Prostate gland (tissue), 2 donors: ENCODE results near the gene SIK2. TPM values are rescaled to one million over a fixed set of nuclear protein-coding genes. Genes with fewer than 3 reads are reported as not detected.

ENCODE experiments used
- DNase-seq: peaks from one replicate; pipeline ENCODE4 v3.0.0-alpha.2; 2019; ENCODE audit warnings: low spot score
- H3K27ac ChIP-seq, 2 donors: fragments of 200-600 bp; sonication (generic); 2 replicates each; pipeline ENCODE4 v1.5.1; 2017 to 2019
- H3K27me3 ChIP-seq: fragments of 200-600 bp; sonication (generic); replicated peaks from 2 replicates; pipeline ENCODE4 v1.5.1; 2019; ENCODE audit not compliant: insufficient read depth
- H3K36me3 ChIP-seq, 2 donors: fragments of 200-600 bp; sonication (generic); 1 replicate in 1 of 2; 2 replicates in 1 of 2; pipeline versions ENCODE4 v1.5.1 to v1.8.1; 2017 to 2019
- H3K4me1 ChIP-seq: fragments of 200-600 bp; sonication (generic); replicated peaks from 2 replicates; pipeline ENCODE4 v1.5.1; 2019
- H3K4me3 ChIP-seq, 2 donors: fragments of 200-600 bp; sonication (generic); 2 replicates each; pipeline ENCODE4 v1.5.1; 2017 to 2019
- H3K9me3 ChIP-seq: fragments of 200-600 bp; sonication (generic); 2 replicates; pipeline ENCODE4 v1.5.1; 2017
- POLR2A ChIP-seq: fragments of 450-650 bp; IDR thresholded peaks from one replicate; pipeline ENCODE4 v1.6.1; 2016; ENCODE audit warnings: antibody characterized with exemption, mild to moderate bottlenecking
- POLR2AphosphoS5 ChIP-seq: sonication (generic); formaldehyde crosslinking; IDR thresholded peaks from one replicate; pipeline ENCODE4 v1.6.1; 2017; ENCODE audit warnings: antibody characterized with exemption
- WGBS: methylation state at CpG from one replicate; pipeline ENCODE4 v1.1.5; 2018; 5-methylcytosine and 5-hydroxymethylcytosine counted together
- intact Hi-C: fragments of 100-400 bp; cut with DNase I; formaldehyde crosslinking; loops from one replicate; pipeline ENCODE4 v1.14.2; 2022
- total RNA-seq, 2 donors: library from RNA; depleted of rRNA; stranded (reverse); fragments of >200 nt; gene quantifications; one replicate each; pipeline ENCODE4 v1.1.0, GENCODE V29; 2016
- TF ChIP-seq, protein P1 (sequence below), 4 experiments: fragments of 200-600 bp in 2 of 4; fragments of 450-650 bp in 2 of 4; sonication (generic) in 2 of 4; IDR thresholded peaks; 1 replicate in 3 of 4; 2 replicates in 1 of 4; pipeline ENCODE4 v1.5.1; 2016 to 2019; ENCODE audit warnings: antibody characterized with exemption in 4 of 4, mild to moderate bottlenecking in 2 of 4, moderate library complexity in 2 of 4

SIK2 gene
- total RNA-seq: 10 to 100 TPM; 13.0 to 18.7 TPM

DNA sequence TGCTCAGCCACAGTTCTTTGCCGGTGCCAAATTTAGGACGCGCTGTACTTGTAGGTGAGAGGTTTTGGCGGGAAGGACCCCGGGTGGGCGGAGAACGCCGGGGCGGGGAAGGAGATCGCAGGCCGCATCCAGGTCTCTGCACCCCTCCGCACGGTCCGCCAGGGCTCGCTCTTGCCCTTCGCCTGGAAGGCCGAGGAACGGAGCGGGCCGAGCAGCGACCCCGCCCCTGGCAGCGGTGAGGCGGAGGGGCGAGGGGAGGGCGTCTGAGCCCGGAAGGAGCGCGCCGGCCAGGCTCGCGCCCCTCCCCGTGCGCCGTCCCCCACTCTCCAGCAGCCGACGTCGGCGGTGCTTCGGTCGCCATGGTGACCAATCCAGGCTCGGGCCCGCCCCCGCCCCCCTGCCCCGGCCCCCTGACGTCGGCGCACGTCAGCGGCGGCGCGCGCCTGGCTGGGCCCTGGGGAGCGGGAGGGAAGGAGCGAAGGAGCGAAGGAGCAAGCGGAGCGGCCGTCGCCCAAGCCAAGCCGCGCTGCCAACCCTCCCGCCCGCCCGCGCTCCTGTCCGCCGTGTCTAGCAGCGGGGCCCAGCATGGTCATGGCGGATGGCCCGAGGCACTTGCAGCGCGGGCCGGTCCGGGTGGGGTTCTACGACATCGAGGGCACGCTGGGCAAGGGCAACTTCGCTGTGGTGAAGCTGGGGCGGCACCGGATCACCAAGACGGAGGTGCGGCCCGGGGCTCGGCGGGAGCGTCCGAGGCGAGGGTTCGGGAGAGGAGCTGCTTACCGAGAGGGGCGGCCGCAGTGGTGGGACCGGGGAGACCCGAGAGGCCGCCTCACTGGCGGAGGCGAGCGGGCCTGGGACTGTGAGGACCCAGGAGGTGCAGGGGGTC, at the start of gene SIK2:
Gene SIK2 (plus strand): TSS at position 471 of the 886 bp plus-strand sequence. CDS start 115 bp downstream, at position 586.
- H3K4me1 ChIP-seq: no peaks in the 10 kb centered on the region
- peak; percentile 94 for DNase-seq
- H3K27ac ChIP-seq: peak within 1 kb of the TSS; percentile 96 to 97
- H3K36me3 ChIP-seq: no peaks in the 10 kb centered on the region
- intact Hi-C loops: loop anchor here (1.0 to 5.0 kb wide), 4 partner anchors 125 to 239 kb away; partner anchors contain the start of gene PPP2R1B
- no peaks in the 10 kb centered on the region for H3K27me3 ChIP-seq
- WGBS: under 1% methylated on average over 65 of the region's 100 CpGs
- H3K9me3 ChIP-seq: no peaks in the 10 kb centered on the region
- peak within 1 kb of the TSS; percentile 79 to 90 for H3K4me3 ChIP-seq
- TF ChIP-seq POLR2A (peak; percentile 53), POLR2AphosphoS5 (peak; percentile 75)
- TF ChIP-seq, protein P1, sequence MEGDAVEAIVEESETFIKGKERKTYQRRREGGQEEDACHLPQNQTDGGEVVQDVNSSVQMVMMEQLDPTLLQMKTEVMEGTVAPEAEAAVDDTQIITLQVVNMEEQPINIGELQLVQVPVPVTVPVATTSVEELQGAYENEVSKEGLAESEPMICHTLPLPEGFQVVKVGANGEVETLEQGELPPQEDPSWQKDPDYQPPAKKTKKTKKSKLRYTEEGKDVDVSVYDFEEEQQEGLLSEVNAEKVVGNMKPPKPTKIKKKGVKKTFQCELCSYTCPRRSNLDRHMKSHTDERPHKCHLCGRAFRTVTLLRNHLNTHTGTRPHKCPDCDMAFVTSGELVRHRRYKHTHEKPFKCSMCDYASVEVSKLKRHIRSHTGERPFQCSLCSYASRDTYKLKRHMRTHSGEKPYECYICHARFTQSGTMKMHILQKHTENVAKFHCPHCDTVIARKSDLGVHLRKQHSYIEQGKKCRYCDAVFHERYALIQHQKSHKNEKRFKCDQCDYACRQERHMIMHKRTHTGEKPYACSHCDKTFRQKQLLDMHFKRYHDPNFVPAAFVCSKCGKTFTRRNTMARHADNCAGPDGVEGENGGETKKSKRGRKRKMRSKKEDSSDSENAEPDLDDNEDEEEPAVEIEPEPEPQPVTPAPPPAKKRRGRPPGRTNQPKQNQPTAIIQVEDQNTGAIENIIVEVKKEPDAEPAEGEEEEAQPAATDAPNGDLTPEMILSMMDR (IDR thresholded peaks at IDR 0.05): peak; percentile 86 to 99 (median 95)

DNA sequence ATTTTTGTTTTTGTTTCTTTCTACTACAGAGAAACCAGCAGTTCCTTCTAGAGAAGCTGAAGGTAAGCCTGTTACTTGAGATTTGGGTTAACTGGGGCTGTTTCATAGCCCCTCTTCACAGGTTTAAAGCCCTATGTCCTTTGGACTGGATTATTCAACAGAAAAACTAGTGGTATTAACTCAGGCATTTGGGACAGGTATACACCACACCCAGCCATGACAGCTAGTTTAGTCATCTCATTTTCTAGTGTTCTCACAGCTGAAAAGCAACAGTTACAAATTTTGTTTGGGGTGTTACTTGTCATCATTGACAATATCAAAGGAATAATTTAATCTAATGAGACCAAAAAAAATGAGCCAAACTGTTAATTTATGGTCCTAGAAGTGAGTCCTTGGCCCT, 47.7 kb upstream of the SIK2 start:
- no peak for DNase-seq
- H3K9me3 ChIP-seq: no peaks in the 10 kb centered on the region
- intact Hi-C loops: no loop called here
- no peak overlapping the region for H3K4me3 ChIP-seq
- TF ChIP-seq, protein P1 (IDR thresholded peaks at IDR 0.05): no peak
- TF ChIP-seq POLR2A (no peak), POLR2AphosphoS5 (no peak)
- H3K27ac ChIP-seq: no peak overlapping the region
- no peaks in the 10 kb centered on the region for H3K27me3 ChIP-seq
- no peaks in the 10 kb centered on the region for H3K4me1 ChIP-seq
- no peaks in the 10 kb centered on the region for H3K36me3 ChIP-seq

DNA sequence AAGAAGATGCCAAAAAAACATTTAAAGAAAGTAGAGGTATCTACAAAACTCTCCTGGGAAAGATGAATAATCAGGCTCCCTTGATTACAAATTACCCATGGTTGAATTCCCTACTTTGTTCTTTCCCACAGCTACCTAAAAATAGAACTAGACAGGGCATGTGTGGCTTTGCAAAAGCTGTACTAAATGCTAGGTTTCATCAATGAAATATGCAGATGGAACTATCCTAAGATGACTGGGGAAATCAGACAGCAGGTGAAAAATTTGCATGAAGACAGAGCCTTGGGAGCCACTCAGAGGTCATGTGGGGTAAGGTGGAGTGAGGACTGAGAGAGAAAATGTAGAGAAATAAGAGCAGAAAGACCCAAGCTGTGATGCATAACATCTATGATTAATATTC, 47.0 kb upstream of the SIK2 start:
- TF ChIP-seq, protein P1 (IDR thresholded peaks at IDR 0.05): no peak
- no peak for TF ChIP-seq POLR2A
- no peak for TF ChIP-seq POLR2AphosphoS5
- Histone ChIP-seq H3K9me3 (no peaks in the 10 kb centered on the region), H3K36me3 (no peaks in the 10 kb centered on the region), H3K4me3 (no peak overlapping the region), H3K27ac (no peak overlapping the region), H3K27me3 (no peaks in the 10 kb centered on the region), H3K4me1 (no peaks in the 10 kb centered on the region)
- intact Hi-C loops: no loop called here
- DNase-seq: no peak

DNA sequence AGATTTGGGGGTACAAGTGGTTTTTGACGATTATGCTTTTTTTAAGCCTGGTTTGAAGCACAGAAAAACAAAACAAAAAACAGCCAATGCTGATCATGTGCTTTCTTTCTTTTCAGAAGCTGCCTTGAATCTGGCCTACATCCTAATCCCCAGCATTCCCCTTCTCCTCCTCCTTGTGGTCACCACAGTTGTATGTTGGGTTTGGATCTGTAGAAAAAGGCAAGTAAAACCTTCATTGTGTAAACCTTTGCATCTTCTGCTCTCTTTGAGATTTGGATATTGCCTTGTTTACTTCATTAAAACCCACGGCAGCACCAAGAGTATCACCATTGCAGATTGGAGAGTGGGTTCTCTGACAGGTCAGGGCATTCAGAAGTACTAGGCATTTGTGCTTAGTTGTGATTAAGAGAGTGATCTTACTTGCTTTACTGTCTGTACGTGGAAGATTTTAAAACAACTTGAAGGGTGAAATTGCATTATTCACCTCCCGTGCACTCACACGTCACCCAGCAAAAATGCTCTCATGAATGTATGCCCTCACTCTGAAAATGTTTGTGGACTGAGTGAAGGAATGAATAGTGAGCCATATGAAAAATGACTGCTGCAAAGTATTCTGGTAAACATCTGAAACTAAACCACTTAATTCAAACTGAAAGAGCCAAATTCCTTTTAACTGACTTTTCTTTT, 44.7 kb upstream of the SIK2 start:
- Histone ChIP-seq H3K27ac (no peak overlapping the region), H3K4me3 (no peak overlapping the region), H3K36me3 (no peaks in the 10 kb centered on the region), H3K4me1 (no peaks in the 10 kb centered on the region), H3K9me3 (no peaks in the 10 kb centered on the region), H3K27me3 (no peaks in the 10 kb centered on the region)
- 81% methylated on average over 5 of the region's 5 CpGs for WGBS
- TF ChIP-seq POLR2AphosphoS5 (no peak), POLR2A (no peak)
- TF ChIP-seq, protein P1 (IDR thresholded peaks at IDR 0.05): no peak
- intact Hi-C loops: no loop called here
- DNase-seq: no peak
